Central memory CD4-positive, alpha-beta T cell (primary cell): ENCODE results near the gene C1orf141.
"Not testable (repeated sequence)": the region's sequence is repeated elsewhere in the genome, so short reads cannot be mapped to it uniquely, and the experiment has no call there.

Source experiments
- DNase-seq: peaks from one replicate; pipeline ENCODE4 v3.0.0; 2022

C1orf141 gene

DNA sequence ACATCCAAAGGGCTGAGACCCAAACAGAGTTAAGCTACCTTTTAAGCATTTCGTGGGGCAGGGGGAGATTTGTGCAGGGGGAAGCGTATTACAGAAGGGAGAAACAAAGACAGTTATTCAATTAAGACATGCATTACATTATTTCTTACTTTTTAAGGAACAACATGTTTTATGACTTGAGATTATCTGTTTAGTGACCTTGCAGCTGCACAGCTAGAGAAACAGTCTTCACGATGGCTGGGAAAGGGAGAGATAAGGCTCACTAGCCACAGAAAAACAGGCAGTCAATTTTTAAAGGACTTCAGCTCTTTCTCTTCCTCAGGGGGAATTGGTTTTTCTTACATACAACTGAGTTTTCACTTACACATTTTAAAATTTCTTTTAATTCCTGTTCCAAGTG is 7.1 kb upstream of the C1orf141 start:
- not testable (repeated sequence) for DNase-seq

DNA sequence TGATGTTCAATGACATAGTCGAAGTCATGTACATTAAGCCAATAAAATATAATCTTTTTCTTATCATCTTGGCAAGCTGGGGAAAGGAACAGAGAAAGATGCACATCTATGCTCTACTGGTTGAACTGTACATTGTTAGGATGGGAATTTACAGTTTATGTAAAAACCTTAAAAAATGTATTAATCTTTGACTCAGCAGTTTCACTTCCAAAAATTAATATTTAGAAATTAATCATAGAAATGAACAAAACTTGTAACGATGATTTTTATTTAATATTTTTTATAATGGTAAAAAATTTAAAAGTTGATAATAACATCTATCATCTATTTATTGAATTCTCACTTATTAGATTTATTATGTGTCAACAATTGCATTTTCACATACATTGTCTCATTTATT is 5.7 kb upstream of the C1orf141 start:
- no peak for DNase-seq

DNA sequence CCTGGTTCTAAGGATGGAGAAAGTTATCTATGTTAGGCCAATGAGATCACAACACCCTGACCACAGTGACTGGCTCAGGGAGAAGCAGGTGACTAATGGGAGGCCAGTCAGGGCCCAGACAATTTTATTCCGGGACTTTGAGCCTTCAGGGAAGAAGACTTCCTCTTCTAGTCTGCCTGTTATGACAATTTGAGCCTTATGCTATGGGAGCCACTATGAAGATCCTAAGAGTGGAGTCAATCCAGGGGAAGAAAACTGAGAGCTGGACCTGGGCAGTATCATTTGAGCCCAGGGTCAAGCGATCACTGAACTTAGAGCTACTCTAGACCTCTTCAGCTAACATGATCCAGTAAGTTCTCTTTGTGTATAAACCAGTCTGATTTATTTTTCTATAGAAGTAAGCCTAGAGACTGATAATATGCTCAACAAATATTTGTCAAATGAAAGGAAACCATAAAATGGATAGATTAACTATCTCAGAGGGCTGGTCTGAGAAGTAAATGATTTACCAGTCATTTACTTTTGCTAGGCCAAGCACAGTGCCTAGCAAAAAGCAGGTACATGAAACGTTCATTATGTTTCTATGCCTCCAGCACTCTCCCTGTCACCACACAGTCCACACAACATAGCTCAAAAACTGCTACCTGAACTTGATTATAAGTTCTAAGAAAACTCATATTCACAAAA is 4.2 kb upstream of the C1orf141 start:
- DNase-seq: no peak

DNA sequence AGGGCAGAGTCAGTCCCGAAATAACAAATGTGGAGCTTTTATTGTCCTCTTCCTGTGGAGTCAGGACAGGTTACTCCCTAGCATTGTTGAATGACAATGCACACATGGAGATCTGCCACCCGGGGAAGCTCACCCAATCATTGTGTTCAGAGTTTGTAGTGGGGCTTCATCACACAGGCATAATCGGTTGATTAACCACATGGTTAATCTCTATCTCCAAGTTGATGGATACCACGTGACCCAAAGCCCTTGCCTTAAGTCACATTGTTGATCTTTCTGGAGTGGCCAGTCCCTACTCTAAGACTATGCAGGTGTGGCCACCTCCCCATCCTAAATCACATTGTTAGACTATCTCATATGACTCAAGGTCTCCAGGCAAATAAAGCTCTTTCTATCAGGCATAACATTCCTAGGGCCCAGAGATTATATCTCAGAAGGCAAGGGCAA is 2.6 kb upstream of the C1orf141 start:
- DNase-seq: no peak

DNA sequence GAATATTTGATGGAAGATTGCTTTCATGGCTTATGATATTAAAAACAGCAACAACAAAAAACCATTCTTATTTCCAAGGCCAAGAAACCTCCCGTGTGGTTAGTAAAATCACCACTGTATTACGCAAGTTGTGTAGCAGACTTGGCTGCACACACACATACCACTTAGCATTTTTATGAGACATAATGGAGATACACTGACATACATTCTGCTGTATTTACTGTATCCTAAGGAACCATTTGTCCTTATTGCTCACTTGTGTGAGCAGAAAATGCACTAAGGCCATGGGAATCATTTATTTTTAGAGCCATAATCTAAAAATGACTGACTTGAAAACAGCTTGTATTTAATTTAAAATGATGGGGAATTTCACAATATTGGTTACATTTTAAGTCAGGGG is 584 bp upstream of the C1orf141 start:
- DNase-seq: no peak

DNA sequence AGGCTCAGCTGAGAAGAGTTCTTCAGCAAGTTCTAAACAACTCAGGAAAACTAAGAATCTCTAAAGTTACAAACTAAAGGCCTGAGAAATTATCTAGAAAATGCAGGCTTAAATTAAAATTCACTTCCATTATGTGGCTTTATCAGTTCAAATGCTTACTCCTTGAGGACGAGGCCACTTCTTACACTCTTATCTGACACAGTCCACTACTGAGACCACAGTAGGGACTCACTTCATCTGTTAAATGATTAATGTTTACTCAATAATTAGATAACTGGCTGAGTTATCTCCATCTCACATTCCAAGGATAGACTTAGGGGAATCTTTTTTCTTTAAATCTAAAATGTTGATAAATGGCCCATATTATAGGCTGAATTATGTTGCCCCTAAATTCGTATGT is 1.6 kb downstream of the C1orf141 start:
- DNase-seq: no peak

DNA sequence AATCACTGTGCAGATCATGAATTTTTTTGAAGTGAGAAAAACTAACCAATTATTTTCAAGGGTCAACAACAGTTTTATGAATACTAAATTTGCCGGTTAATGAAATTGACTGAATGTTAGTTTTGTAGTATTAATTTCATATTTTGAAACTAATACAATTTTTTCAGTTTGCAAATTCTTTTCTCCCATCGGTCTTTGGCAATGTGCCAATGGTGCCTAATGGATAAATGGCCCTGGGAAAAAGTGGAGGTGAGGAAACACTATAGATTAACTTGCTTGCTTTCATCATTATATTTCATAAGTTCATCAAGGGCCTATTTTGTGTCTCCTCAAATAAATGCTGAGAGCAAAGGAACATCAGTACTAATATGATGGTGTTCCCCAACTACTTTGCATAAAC is 4.1 kb downstream of the C1orf141 start:
- no peak for DNase-seq

DNA sequence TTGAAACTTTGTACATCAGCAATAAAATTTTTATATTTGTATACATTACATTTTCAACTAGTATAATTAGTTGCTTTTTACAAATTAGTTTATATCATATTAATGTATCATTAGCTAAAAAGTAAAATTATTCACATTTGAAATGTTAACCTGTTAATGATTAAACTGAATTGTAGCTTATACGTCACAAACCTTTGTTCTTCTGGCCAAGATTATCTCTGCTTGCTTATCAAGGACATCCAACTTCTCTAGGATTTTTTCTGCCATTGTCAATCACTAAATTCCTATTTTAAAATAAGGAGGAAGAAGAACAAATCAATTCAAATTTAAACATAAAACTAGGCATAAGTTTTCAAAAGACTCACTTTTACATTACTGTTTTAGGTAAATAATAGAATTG is 7.8 kb downstream of the C1orf141 start:
- no peak for DNase-seq

DNA sequence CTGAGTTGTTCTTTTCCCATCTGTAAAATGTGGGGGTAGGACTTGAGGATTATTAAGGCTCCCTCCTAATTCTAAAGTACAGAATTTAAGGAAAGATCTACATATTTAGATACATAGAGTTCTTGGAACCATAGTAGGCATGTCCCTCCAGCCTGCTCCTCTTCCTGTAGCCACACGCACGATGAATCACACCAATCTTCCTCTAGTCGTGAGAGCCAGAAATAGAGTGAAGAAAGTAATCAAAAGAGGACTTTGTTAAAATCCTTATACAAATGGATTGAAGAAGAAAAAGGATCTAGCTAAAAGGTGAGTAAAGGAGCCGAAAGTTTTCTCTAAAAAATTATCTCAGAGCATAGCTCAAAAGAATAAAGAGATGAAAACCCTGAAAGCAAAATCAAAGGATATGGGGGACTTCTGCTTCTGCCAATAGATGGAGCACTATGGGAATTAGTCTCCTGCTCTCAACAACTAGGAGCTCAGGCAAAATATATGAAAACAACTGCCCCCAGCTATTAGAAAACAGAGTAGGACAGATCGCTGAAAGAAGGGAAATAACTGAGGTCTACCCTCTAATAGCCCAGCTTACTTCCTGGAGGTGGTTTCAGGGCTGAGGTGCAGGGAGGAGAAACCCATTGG is 8.5 kb downstream of the C1orf141 start:
- DNase-seq: no peak

DNA sequence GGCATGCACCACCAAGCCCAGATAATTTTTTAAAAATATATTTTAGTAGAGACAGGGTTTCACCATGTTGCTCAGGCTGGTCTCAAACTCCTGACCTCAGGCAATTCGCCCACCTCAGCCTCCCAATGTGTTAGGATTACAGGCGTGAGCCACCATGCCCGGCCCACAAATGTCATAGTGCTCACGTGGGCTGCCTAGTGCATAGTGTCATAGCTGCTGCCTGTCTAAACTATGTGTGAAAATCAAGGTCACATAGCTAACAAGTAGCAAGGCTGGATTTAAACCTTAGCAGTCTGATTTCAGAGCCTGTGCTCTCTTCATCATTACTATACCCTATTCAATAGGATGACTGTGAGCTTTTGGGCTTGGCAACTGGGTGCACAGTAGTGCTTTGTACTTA is 10.3 kb downstream of the C1orf141 start:
- DNase-seq: no peak

DNA sequence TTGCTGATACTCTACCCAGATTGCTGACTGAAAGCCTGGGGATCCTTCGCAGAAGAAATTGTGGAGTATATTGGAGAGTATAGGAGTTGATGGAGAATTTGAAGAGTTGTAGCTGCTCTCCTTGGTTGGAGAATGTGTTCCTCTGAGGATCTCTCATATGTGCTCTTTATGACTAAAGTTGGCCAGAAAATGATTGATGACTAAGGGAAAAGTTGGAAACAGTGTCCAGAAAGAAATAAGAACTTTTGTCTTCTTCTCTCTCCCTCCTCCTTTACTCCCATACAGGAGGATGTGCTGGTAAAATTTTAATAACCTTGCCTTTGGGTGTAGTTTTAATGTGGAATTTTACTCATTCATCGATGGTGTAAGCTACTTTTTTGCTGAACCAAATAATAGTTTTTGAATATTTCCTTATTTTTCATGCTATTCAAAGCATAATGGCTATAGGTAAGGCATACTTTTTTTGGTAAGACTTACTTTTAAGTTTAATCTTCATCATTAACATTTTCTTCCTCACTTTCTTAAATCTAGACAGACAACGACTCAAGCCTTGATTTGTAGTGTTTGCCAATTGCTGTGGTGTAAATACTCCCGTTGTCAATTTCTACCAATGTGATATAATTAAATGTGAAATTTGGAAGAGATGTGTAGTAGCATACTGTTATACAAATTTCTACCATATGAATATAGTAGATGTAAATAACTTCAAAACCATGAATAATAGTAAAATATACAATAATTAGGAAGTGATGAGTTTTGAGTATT is 13.7 kb downstream of the C1orf141 start:
- no peak for DNase-seq

DNA sequence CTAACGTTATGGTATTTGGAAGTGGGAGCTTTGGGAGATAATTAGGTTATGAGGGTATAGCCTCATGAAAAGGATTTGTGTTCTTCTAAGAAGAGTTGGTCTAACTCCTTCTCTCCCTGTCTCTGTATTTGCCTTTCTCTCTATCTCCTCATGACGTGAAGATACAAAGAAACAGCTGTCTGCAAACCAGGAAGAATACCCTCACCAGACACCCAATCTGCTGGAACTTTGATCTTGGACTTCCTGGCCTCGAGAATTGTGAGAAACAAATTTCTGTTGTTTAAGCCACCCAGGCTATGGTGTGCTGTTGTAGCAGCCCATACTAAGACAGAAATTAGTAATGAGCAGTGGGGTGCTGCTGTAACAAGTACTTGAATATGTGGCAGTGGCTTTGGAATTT is 16.1 kb downstream of the C1orf141 start:
- no peak for DNase-seq

DNA sequence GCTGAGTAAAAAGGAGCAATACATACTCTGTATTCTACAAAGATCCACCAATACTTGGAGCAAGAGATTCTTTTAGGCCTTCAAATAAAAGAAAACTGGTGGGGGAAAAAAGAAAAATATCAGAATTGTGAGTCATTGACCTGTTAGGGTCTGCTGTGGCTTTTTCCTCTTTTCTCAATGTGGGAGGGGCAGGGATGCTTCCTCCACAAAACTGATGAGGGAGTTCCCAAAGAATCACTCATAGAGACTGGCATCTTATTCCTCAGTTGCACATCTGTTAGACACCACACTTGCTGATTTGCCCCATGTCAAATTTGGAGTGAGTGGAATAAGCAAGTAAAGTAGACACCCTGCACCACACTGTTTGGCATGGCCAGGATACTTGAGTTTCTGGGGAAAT is 16.6 kb downstream of the C1orf141 start:
- DNase-seq: no peak

DNA sequence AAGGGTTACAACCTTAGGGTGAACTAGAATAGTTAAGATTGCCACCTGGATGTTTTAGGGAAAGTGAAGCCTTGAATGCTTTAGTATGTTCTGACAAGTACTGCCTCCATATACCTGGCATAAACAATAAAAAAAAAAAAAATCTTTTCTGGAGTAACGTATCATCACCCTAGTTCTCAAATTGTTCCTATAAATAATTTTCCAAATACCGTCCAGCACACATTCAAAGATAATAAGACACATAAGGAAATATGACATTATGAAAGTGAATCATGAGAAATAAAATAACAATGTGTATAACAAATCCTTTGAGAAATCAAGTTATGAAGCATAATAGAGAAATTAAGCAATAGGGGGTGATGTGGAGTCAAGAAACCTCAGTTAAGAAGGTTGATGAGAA is 20.6 kb downstream of the C1orf141 start:
- no peak for DNase-seq

DNA sequence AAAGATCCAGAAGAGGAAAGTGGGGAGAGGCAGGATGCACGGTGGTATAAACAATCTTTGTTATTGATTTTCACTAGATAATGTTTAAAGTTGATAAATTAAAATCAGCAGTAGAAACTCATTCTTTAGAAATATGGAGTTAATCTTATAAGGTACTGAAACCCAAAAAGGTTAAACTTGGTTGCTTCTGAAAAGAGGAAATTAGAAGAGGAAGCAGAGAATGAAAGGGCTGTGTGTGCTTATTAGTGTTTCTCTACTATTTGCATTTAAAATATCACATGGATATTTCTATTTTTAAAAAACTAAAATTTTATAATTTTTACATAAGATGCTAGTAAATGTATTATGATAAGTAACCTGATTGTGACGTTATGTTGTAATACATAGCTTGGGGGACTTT is 24.4 kb downstream of the C1orf141 start:
- DNase-seq: no peak

DNA sequence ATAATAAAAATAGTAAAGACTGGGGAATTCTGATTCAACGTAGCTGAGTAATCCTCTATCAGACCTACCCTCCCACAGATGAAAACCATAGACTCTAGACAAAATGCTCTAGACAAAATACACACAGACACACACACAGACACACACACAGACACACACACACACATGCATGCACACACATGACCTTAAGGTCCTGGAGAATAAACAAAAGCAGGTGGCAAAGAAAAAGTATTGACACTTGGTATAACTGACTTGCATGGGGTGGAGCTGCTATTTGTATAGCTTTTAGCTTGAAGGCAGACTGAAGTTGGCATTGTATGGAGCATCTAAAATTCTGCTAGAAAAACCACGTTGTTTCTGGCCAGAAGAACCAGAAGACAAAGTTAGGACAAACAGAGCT is 29.3 kb downstream of the C1orf141 start:
- no peak for DNase-seq

DNA sequence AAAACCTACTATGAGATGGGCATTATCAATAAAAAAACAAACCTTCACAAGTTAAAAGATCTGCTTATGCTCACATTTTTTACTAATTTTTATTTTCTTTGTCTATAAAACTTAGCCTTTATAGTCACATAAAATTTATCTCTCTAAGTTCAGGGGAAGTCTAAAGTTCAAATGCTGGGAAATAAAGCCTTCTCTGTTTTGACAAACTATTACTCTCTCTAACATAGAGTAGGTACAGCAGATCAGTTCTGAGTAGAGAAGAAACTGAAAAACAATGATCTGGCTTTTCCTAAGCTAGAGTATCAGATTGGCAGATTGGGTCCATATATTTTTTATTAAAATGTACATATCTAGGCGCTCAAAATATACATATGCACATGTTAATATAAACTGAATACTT is 31.2 kb downstream of the C1orf141 start:
- DNase-seq: no peak

DNA sequence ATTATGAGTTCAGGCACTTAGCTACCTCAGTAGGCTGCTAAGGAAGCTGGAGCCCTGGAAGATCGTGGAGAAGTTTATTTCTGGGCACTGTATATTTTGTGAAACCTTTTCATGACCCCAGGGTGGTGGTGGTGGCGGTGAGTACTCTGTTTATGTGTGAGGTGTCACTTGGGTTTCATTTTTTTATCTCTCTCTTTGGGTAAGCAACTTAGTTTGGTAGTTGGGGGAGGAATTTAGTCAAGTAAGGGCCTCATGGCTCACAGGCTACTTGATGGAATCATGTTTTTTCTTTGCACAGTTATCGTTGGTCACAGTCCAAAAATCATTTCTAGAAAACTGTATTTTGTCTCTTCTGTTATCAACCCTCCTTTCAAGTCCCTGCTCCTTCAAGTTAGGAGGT is 33.9 kb downstream of the C1orf141 start:
- DNase-seq: no peak

DNA sequence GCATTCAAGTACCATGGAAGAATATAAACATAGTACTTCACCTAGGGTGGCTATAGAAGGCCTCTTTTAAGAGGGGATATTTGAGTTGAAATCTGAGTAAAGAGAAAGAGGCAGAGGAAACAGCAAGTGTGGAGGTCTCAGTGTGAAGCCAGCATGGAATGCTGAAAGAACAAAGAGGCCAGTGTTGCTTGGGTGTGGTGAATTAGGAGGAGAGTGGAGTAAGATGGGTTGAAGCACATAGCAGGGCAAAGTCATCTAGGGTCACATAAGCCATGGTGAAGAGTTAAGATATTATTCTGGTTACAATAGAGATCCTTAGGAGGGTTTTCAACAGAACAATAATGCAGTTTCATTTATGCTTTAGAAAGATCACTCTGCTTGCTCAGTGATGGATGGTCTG is 37.5 kb downstream of the C1orf141 start:
- no peak for DNase-seq

DNA sequence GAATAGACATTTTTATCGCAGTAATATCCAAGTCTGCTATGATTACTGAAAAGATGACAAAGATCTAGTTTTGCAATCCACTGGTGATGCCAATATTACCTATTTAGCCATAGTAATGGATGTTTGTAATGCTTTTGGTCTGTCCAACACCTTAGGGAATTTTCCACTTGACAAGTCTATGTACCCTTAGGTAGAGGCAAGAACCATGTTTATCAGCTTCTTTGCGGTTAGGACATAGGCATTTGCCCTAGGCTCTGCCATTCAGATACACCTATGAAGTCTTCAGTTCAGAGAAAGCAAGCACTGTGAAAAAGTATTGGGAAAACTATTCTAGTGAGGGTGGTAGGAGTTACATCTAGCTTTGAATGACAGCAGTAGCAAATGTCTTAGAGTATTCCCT is 40.6 kb downstream of the C1orf141 start:
- no peak for DNase-seq

DNA sequence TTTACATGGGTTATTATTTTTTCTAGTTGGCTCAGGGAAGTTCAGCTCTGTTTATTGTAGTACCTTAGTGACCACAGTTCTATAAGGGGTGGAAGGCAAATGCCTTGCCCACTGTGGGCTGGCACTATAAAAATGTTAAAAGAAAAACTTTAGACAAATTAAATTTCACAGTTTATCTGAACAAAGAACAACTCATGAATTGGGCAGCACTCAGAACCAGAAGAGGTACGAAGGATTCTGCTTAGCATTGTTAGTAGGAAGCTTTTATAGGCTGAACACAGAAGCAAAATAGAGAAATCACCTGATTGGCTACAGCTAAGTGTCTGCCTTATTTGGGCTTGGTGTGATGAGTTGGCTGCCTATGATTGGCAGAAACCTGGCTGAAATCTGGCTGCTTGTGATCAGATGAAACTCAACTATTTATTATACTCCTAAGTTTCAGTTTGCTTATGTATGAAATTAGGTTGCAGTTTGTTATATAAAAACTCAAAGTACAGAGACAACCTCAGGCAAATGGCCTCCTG is 45.0 kb downstream of the C1orf141 start:
- DNase-seq: no peak

DNA sequence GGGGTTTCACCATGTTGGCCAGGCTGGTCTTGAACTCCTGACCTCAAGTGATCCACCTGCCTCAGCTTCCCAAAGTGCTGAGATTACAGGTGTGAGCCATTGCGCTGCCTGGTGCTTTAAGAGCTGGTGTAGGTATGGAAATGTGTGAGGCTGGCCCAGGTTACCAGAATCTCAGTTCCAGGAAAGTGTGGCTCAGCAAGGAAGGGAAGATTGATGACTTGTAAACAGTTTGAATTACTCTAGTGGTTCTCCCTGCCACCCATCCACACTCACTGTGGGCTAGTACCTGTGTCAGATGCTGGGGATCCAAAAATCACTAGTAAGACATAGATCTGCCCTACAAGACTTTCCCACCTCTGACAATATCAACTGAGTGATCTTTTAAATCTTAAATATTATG is 46.3 kb downstream of the C1orf141 start:
- no peak for DNase-seq

DNA sequence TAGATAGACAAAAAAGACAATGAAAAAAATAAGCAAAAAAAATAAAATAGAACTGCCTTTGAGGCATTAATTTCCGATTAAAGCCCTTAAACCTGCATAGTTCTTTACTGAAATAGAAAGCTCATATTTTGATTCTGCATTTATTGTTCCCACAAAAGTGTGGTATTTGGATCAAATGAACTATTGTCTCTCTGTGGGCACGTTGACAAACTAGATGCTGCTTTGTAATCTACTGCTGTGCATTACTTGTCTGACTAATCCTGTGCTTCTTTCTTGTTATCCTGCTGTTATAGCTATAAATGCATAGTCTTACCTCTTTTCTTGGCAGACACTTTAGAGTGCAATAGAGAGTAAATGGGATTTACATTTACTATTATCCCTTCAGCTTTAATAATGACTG is 49.4 kb downstream of the C1orf141 start:
- no peak for DNase-seq

DNA sequence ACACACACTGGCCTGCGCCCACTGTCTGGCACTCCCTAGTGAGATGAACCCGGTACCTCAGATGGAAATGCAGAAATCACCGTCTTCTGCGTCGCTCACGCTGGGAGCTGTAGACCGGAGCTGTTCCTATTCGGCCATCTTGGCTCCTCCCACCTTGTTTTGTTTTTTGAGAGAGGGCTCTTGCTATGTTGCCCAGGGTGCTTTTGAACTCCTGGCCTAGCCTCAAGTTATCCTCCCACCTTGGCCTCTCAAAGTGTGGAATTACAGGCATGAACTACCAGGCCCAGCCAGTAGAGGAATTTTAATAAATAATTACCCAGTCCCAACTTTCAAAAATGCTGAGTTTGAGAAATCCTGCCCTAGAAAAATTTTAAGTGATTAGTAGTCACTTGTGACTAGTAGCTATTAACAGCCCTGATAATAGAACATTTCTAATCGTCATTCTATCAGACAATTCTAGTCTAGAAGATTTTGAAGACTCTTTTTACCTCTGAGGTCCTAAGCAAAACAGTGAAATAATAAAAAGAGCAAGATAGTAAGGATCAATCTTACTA is 49.9 kb downstream of the C1orf141 start:
- DNase-seq: no peak
